Measurements from ENCODE around the gene EIF4G1. TPM values are rescaled to one million over a fixed set of nuclear protein-coding genes. Genes with fewer than 3 reads are reported as not detected.

Gene EIF4G1
- total RNA-seq, 1 donor from 2014 or later = 529 TPM

- H3K27me3 Mint-ChIP-seq (ENCODE audit: low read depth) = peaks cover 13% of the 10 kb centered on the region
- H3K4me1 Mint-ChIP-seq = peaks cover 21% of the 10 kb centered on the region
- TF ChIP-seq CTCF (conservative IDR thresholded peaks at IDR 0.05) = no peak
- DNase-seq (ENCODE audit: low read depth, low spot score) = no peak
- no peaks in the 10 kb centered on the region for H3K9me3 Mint-ChIP-seq
- peaks cover 26% of the 10 kb centered on the region for H3K36me3 Mint-ChIP-seq (ENCODE audit: low read depth)
- H3K27ac Mint-ChIP-seq (ENCODE audit: unreplicated experiment) = no peak overlapping the region
- H3K4me3 Mint-ChIP-seq = peak overlapping the region; percentile 23
Measured at GRCh38 chr3:184368586-184369183, 54.3 kb downstream of the EIF4G1 start.

- peak; percentile 64 for DNase-seq (ENCODE audit: low read depth, low spot score)
- Mint-ChIP-seq H3K9me3 (no peaks in the 10 kb centered on the region), H3K27me3 (ENCODE audit: low read depth) (peaks cover 32% of the 10 kb centered on the region), H3K27ac (ENCODE audit: unreplicated experiment) (no peak overlapping the region), H3K4me3 (peak overlapping the region; percentile 77), H3K4me1 (peaks cover 8% of the 10 kb centered on the region), H3K36me3 (ENCODE audit: low read depth) (peaks cover 20% of the 10 kb centered on the region)
- peak; percentile 97 for TF ChIP-seq CTCF (conservative IDR thresholded peaks at IDR 0.05)
Measured at GRCh38 chr3:184371570-184372018, 57.2 kb downstream of the EIF4G1 start.

- Mint-ChIP-seq H3K36me3 (ENCODE audit: low read depth) (peaks cover 16% of the 10 kb centered on the region), H3K4me1 (peaks cover 4% of the 10 kb centered on the region), H3K27me3 (ENCODE audit: low read depth) (peaks cover 38% of the 10 kb centered on the region), H3K27ac (ENCODE audit: unreplicated experiment) (no peak overlapping the region), H3K4me3 (no peak overlapping the region), H3K9me3 (no peaks in the 10 kb centered on the region)
- DNase-seq (ENCODE audit: low read depth, low spot score) = no peak
- no peak for TF ChIP-seq CTCF (conservative IDR thresholded peaks at IDR 0.05)
Measured at GRCh38 chr3:184372296-184372821, 58.0 kb downstream of the EIF4G1 start.

- no peak for TF ChIP-seq CTCF (conservative IDR thresholded peaks at IDR 0.05)
- no peak overlapping the region for H3K4me3 Mint-ChIP-seq
- DNase-seq (ENCODE audit: low read depth, low spot score) = no peak
- peaks cover 43% of the 10 kb centered on the region for H3K27me3 Mint-ChIP-seq (ENCODE audit: low read depth)
- H3K27ac Mint-ChIP-seq (ENCODE audit: unreplicated experiment) = no peak overlapping the region
- H3K36me3 Mint-ChIP-seq (ENCODE audit: low read depth) = peaks cover 14% of the 10 kb centered on the region
- H3K9me3 Mint-ChIP-seq = no peaks in the 10 kb centered on the region
- H3K4me1 Mint-ChIP-seq = peaks cover 9% of the 10 kb centered on the region
Measured at GRCh38 chr3:184372911-184373310, 58.5 kb downstream of the EIF4G1 start.

GRCh38 chr3:184373422-184373821 is 59.0 kb downstream of the EIF4G1 start:
- Mint-ChIP-seq H3K27me3 (ENCODE audit: low read depth) (peaks cover 48% of the 10 kb centered on the region), H3K4me1 (peaks cover 13% of the 10 kb centered on the region), H3K27ac (ENCODE audit: unreplicated experiment) (no peak overlapping the region), H3K4me3 (no peak overlapping the region), H3K9me3 (no peaks in the 10 kb centered on the region), H3K36me3 (ENCODE audit: low read depth) (peaks cover 11% of the 10 kb centered on the region)
- DNase-seq (ENCODE audit: low read depth, low spot score) = no peak
- no peak for TF ChIP-seq CTCF (conservative IDR thresholded peaks at IDR 0.05)

Data from neural crest cell (in vitro differentiated cells).